ENCODE measurements around the gene GSE1. TPM values are rescaled to one million over a fixed set of nuclear protein-coding genes. Genes with fewer than 3 reads are reported as not detected.

Gene GSE1
- total RNA-seq, 1 donor from 2014 or later: 12.9 TPM

GRCh38 chr16:85601272-85601639 lies 11.9 kb upstream of the GSE1 start:
- no peak for FAIRE-seq
- Histone ChIP-seq H3K27me3 (ENCODE audit: control insufficient read depth, insufficient read depth, low read length) (peaks cover 2% of the 10 kb centered on the region), H3K4me3 (ENCODE audit: low read depth, low read length) (no peak overlapping the region), H3K36me3 (ENCODE audit: control insufficient read depth, insufficient read depth, low read length) (no peaks in the 10 kb centered on the region)
- TF ChIP-seq CTCF (IDR thresholded peaks at IDR 0.05; ENCODE audit: insufficient read depth, low read length, severe bottlenecking): no peak
- DNase-seq (ENCODE audit: low read depth): no peak

GRCh38 chr16:85601730-85602401 lies 11.3 kb upstream of the GSE1 start:
- H3K27me3 ChIP-seq (ENCODE audit: control insufficient read depth, insufficient read depth, low read length): peaks cover 2% of the 10 kb centered on the region
- H3K4me3 ChIP-seq (ENCODE audit: low read depth, low read length): no peak overlapping the region
- TF ChIP-seq CTCF (IDR thresholded peaks at IDR 0.05; ENCODE audit: insufficient read depth, low read length, severe bottlenecking): no peak
- H3K36me3 ChIP-seq (ENCODE audit: control insufficient read depth, insufficient read depth, low read length): no peaks in the 10 kb centered on the region
- FAIRE-seq: no peak
- DNase-seq (ENCODE audit: low read depth): no peak

GRCh38 chr16:85602402-85603202 lies 10.5 kb upstream of the GSE1 start:
- DNase-seq (ENCODE audit: low read depth) (no peak), FAIRE-seq (no peak)
- Histone ChIP-seq H3K36me3 (ENCODE audit: control insufficient read depth, insufficient read depth, low read length) (no peaks in the 10 kb centered on the region), H3K27me3 (ENCODE audit: control insufficient read depth, insufficient read depth, low read length) (peaks cover 2% of the 10 kb centered on the region), H3K4me3 (ENCODE audit: low read depth, low read length) (no peak overlapping the region)
- no peak for TF ChIP-seq CTCF (IDR thresholded peaks at IDR 0.05; ENCODE audit: insufficient read depth, low read length, severe bottlenecking)

- no peak for DNase-seq (ENCODE audit: low read depth)
- Histone ChIP-seq H3K4me3 (ENCODE audit: low read depth, low read length) (no peak overlapping the region), H3K27me3 (ENCODE audit: control insufficient read depth, insufficient read depth, low read length) (peaks cover 2% of the 10 kb centered on the region), H3K36me3 (ENCODE audit: control insufficient read depth, insufficient read depth, low read length) (no peaks in the 10 kb centered on the region)
- no peak for TF ChIP-seq CTCF (IDR thresholded peaks at IDR 0.05; ENCODE audit: insufficient read depth, low read length, severe bottlenecking)
- FAIRE-seq: no peak
These were observed 9.8 kb upstream of the GSE1 start for GRCh38 chr16:85603203-85603755.

GRCh38 chr16:85604145-85604705 lies 8.9 kb upstream of the GSE1 start:
- Histone ChIP-seq H3K4me3 (ENCODE audit: low read depth, low read length) (no peak overlapping the region), H3K36me3 (ENCODE audit: control insufficient read depth, insufficient read depth, low read length) (no peaks in the 10 kb centered on the region), H3K27me3 (ENCODE audit: control insufficient read depth, insufficient read depth, low read length) (peaks cover 5% of the 10 kb centered on the region)
- no peak for DNase-seq (ENCODE audit: low read depth)
- FAIRE-seq: no peak
- no peak for TF ChIP-seq CTCF (IDR thresholded peaks at IDR 0.05; ENCODE audit: insufficient read depth, low read length, severe bottlenecking)
